ENCODE measurements around the gene KRTAP5-3. TPM values are rescaled to one million over a fixed set of nuclear protein-coding genes. Genes with fewer than 3 reads are reported as not detected.

The KRTAP5-3 gene
- total RNA-seq, 1 donor from 2014 or later: not detected

- DNase-seq (ENCODE audit: low read depth): no peak
Observed at GRCh38 chr11:1565173-1565903, 42.9 kb downstream of the KRTAP5-3 start.

GRCh38 chr11:1564535-1565172 is 43.6 kb downstream of the KRTAP5-3 start:
- peak; percentile 24 for DNase-seq (ENCODE audit: low read depth)

GRCh38 chr11:1563697-1564534 is 44.3 kb downstream of the KRTAP5-3 start:
- no peak for DNase-seq (ENCODE audit: low read depth)

- DNase-seq (ENCODE audit: low read depth): no peak
Observed at GRCh38 chr11:1563149-1563638, 45.1 kb downstream of the KRTAP5-3 start.

GRCh38 chr11:1562469-1563148 is 45.7 kb downstream of the KRTAP5-3 start:
- DNase-seq (ENCODE audit: low read depth): no peak

- no peak for DNase-seq (ENCODE audit: low read depth)
Observed at GRCh38 chr11:1561955-1562354, 46.3 kb downstream of the KRTAP5-3 start.

GRCh38 chr11:1561266-1561665 is 47.0 kb downstream of the KRTAP5-3 start:
- no peak for DNase-seq (ENCODE audit: low read depth)

- DNase-seq (ENCODE audit: low read depth): no peak
Observed at GRCh38 chr11:1560649-1561251, 47.5 kb downstream of the KRTAP5-3 start.

- no peak for DNase-seq (ENCODE audit: low read depth)
Observed at GRCh38 chr11:1560002-1560648, 48.1 kb downstream of the KRTAP5-3 start.

GRCh38 chr11:1559111-1559951 is 48.9 kb downstream of the KRTAP5-3 start:
- DNase-seq (ENCODE audit: low read depth): peak; percentile 89

GRCh38 chr11:1558775-1559110 is 49.5 kb downstream of the KRTAP5-3 start:
- no peak for DNase-seq (ENCODE audit: low read depth)

GRCh38 chr11:1557904-1558774 is 50.1 kb downstream of the KRTAP5-3 start:
- DNase-seq (ENCODE audit: low read depth): peak; percentile 74

Other genes starting within 250 kb of the KRTAP5-3 start
- gene BRSK2, start 218.5 kb downstream of the KRTAP5-3 start, total RNA-seq: 0.21 and 0.70 TPM in 2 replicates
- gene MOB2, start 121.7 kb downstream of the KRTAP5-3 start, total RNA-seq: 15.0 and 16.7 TPM in 2 replicates
- 0.29 and 1.2 TPM in 2 replicates for gene DUSP8, start 36.2 kb downstream of the KRTAP5-3 start, total RNA-seq
- gene KRTAP5-1, start 23.2 kb downstream of the KRTAP5-3 start, total RNA-seq: not detected in 2 replicates
- gene KRTAP5-2, start 10.2 kb downstream of the KRTAP5-3 start, total RNA-seq: not detected in 2 replicates
- gene KRTAP5-4, start 13.7 kb upstream of the KRTAP5-3 start, total RNA-seq: not detected in 2 replicates
- not detected in 2 replicates for gene KRTAP5-5, start 21.3 kb upstream of the KRTAP5-3 start, total RNA-seq
- gene KRTAP5-6, start 88.7 kb upstream of the KRTAP5-3 start, total RNA-seq: not detected in 2 replicates
- gene IFITM10, start 142.1 kb upstream of the KRTAP5-3 start, total RNA-seq: 3.9 and 8.2 TPM in 2 replicates
- gene CTSD, start 155.5 kb upstream of the KRTAP5-3 start, total RNA-seq: 557 and 650 TPM in 2 replicates
- gene SYT8, start 226.5 kb upstream of the KRTAP5-3 start, total RNA-seq: 0.59 and 2.8 TPM in 2 replicates
- gene TNNI2, start 230.5 kb upstream of the KRTAP5-3 start, total RNA-seq: 429 and 432 TPM in 2 replicates
- 407 and 468 TPM in 2 replicates for gene LSP1, start 244.6 kb upstream of the KRTAP5-3 start, total RNA-seq